ENCODE data around the gene SLC38A11.

The SLC38A11 gene

DNA sequence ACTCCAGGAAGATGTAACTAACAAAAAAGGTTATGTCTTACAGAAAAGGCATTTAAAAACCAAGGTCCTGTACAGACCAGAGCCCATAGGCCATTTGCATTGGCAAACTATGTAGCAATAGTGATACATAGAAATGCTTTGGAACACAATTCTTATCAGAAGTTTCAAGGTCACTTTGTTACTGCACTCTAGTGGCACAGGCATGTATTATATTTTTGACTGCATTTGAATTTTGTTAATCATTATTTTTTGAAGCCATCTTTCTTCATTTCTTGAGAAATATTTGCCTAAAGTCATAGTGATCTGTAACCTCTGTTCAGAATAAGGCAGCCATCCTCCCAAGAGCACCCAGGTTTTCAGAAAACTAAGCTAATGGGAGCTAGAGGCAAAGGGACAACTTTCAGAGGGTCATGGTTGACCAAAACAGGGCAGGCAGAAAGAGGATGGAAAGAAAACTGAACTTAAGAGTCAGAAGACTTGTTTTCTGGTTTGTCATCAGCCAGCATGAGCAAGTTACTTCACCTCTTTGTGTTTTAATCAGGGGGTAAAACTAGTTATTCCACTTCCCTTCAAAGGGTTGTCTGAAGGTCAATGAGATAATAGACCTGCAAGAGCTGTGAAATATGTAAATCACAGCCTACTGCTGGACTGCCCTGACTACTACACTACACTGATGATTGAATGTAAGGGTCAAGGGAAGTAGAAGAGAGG lies 41.5 kb downstream of the SLC38A11 start:
- no peak for DNase-seq

DNA sequence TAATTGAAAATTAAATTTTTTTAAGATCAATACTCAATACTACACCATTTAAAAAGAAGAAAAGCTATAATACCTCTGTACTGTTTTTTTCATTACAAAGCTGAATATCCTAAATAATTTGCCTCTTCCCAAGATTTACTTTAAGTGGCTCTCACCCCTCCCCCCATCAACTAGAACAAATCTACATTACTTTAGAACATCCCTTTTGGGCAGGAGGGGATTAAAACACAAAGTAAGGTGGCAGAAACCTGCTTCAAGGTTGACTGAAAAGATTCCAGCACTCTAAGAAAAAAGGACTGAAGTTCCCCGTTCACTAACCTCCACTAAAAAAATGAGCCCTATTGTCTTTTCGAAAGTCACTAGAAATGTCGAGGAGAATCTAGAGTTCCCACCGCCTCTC lies 42.3 kb downstream of the SLC38A11 start:
- no peak for DNase-seq

DNA sequence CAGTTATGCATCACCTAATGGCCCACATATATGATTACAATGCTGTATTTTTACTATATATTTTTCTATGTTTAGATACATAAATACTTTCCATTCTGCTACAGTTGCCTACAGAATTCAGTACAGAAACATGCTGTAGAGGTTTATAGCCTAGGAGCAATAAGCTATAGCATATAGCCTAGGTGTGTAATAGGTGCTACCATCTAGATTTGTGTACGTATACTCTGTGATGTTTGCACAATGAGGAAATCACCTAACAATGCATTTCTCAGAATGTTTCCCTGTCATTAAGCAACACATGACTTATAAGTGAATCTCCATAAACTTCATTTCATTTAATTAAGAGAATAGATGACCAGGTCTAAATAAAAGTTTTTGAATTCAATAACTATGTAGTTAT lies 43.5 kb downstream of the SLC38A11 start:
- no peak for DNase-seq

DNA sequence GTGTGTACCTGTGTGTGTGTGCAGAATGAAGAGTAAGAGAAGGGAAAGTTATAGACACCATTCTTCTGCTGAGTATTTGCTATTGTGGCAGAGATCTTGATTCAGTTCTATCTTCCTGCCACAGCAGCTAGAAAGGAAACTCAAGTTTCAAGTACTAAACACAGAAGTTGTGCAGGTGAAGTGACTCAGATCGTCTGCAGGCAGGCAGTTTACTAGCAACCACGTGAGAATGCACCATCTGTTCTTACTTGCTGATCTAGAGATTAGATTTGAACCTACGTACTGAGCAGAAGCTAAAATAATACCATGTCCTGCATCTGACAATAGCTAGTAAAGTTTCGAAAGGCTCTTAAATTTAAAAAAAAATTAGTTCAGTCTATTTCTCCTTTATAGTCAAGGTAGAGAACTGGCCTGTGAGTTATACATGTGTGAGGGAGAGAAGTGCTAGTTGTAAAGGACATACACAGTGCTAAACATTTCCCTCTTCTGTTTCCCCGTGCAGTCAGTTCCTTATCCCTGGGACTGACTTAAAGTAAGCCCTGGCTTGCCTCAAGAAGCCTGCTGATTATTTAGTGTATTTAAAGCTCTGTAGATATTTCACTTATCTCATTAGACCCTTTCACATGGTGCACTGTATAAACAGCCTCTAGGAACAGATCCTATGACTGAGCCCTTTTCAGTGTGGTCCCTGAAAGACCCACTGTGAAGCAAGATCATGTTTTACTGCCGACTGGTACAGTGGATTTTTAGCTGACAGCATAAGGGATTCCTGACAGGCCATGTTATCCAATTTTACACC lies 45.0 kb downstream of the SLC38A11 start:
- no peak for DNase-seq

DNA sequence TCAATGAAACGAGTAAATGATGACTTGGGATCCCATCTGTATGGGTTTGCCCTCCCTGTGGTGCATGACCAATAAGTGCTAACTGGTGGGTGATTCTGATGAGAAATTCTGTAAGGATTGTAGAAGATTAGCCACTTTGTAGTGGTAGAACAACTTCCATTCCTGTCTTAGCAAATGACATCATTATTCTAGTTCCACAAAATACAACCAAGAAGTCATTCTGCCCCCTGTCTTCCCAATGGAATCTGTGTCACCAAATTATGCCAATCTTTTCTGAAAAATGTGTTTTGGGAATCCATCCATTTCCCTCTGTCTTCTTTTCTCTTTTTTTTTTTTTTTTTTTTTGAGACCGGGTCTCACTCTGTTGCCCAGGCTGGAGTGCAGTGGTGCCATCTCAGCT lies 48.4 kb downstream of the SLC38A11 start:
- no peak for DNase-seq

DNA sequence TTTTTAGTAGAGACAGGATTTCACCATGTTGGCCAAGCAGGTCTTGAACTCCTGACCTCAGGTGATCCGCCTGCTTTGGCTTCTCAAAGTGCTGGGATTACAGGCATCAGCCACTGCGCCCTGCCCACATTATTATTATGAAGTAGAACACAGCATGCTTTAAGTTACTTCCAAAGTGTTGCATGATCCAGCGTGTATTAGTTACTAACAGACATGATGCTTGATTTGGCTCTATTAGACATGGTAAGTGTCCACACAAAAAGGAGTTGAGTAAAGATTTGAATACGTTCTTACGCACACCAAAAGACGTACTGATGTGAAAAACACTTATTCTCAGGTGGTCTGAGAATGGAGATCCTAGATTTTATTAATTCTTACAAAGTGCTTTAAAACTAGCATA lies 50.0 kb downstream of the SLC38A11 start:
- DNase-seq = no peak

DNA sequence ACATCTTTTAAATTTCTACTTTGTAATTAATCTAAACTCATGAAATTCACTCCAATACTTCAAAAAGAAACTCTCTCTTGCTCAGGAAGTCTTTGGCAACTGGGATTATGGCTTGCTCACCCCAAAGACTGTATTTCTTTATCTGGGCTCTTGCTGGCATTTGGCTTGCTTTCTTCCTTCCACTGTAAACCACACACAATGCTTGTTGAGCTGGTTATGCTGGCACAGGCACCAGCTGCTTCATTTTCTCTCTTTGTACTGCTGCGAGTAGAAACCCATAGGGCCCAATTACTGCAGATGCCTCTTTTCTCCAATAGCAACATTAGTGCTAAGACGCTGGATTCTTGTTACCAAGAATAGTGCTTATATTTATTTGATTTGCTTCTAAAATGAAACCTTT lies 51.4 kb downstream of the SLC38A11 start:
- DNase-seq = peak; percentile 46

DNA sequence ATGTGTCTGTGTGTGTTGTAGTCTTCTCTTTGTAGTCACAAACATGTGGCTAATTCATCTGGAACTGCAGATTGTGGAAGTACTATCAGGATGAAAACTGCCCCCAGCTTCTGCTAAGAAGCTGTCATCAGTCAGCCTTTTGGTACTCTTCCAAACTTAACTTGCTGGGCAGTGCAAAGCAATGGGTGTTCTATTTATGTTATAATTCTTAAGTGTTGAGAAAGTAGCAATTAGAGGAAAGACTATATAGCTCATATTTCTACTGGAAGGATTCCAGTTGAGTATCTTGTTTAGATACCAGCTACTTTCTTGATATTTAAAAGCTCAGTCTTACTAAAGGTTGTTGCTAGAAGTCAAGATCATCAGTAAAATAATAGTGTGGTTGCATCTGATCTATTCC lies 52.1 kb downstream of the SLC38A11 start:
- no peak for DNase-seq

DNA sequence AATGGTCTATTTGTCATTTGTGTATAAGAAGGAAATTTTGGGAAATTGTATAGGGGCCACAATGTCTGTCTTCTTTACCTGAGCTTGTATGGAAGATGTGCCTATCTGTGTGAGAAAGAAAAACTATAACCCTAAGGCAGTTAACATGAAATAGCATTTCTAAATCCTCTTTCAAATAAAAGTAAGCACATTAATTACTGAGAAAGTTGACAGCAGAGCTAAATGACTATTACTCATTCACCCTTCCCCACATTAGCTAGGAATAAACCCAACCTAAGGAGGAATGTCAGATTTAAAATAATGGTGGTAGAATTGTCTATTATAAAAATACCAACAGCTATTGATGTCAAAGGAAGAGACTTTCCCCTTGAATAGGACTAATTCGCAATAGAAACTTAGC lies 56.2 kb downstream of the SLC38A11 start:
- no peak for DNase-seq

DNA sequence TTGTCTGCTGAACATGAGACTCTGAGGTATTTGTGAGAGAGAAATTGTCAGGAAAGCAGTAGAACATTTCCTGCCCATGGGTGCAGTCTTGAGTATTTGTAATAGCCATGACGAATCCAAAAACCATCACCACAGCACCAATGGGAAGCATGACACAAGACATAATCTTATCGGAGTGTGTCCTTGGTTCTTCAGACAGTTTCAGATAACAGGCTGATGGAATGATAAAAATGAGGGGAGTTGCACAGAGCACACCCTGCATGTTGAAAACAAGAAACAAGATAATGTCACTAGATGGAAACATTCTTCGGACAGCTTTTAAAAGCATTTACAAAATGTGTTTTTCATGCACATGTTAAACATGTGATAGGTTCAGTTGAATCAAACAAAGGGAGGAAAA lies 56.9 kb downstream of the SLC38A11 start:
- DNase-seq = no peak

DNA sequence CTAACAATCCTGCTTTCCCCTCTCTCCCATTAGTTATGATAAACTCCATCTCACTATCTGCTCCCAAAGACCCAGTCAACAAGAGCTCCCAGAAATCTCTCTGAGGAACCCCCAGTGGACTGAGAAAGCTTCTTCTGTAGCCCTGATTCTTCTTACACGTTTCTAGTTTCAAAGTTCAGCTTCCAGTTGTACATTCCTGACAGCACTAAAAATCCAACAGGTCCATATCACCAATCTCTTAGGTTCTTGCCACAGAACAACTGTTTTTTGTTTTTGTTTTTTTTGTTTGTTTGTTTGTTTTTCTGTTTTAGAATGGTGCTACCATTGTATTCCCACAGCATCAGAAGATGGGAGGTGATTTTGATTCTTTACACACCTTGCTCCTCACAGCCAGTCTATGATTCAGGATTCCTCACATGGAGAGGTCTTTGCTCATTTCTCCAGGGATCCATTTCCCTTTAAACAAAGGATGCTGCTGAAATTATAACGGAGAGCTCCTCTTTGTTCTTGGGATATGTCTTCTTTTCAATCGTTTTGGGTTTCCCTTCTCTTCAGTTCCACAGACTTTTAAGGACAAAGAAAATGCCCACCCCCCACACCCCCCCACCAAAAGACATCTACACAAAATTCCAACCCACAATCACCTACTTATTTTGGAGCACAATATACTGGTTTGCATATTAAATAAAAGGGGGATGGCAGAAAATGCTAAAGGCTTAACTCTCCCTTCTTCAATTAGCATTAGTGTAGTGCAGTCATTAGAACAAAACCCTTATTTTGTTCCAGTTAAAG lies 57.7 kb downstream of the SLC38A11 start:
- DNase-seq = no peak

DNA sequence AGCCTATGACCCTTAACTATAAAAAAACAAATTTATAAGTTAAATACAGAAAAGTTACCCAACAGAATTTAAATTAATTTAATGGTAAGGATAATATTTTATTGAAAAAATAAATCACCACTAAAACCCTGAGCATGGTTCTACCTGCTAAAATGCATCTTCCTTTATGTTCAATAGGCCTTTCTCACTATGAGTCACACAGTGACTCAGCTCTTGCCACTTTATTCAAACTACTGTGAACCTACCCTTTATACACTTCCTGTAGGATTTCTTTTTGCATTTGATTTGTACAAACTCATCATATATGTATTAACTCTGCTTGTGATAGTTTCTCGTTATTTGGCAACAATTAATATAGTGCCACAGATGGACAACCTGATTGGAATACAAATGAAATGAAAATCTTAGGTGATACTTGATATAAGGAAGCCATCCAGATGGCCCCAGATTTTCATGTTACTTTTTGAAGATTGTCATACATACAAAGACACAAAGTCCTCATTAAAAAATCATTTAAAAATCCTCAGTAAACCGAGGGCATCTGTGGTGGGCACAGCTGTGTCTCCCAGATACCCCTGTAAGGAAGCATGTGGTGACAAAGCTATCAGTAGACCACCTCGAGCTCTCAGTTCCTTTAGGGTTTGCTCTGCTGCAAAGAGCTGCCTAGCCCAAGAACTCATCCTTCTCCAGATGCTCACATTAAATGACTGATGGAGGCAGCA lies 58.5 kb downstream of the SLC38A11 start:
- DNase-seq = no peak

DNA sequence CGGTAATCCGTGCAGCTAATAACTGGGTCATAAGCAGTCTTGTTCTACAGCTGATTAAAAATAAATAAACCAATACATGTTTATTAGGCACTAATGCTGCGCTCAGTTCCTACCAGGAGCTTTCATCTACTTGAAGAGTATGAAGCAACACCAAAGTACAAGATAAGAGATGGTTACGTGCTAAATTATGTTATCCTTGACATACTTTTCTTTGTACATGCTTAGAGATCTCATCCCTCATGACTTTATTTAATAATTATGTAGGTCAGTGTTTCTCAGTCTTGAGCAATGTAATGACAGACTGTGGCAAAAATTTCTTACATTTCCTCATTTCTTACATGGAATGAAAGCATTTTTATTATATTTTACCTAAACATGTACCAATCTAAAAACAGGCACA lies 59.1 kb downstream of the SLC38A11 start:
- DNase-seq = no peak

DNA sequence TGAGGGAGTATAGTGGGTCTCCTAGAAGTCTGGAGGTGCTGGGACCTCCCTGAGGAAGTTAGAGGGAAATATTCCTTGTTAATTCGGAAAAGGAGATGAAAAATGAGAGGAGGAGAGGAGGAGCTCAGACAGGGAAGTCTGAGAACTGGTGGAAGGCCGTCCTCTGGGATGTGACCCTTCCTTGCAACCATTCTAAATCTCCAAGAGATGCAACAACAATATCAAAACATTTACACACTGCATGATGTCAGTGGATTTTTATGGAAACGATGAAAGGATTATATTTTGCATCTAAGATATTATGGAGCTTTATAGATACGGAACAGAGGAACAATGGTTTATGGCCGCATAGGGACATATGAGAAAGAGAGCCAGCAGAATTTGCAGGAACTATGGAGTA lies 63.9 kb downstream of the SLC38A11 start:
- no peak for DNase-seq

DNA sequence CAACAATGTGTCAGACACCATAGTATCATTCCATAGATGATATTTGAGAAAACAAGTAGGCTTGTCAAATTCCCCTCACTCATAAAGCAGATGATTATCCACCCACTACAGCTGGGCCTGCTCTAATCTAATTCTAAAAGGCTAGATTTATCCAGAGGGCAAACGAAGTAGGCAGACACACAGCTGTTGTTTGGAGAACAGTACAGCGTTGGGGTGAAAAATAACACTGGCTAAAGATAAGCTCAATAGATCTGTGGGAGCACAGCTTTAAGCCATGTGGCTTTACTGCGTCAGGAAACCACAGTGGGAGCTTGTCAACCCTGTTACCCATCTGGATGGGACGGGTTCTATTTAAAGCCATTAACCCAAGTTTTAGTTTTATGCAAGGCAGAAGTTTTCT lies 64.8 kb downstream of the SLC38A11 start:
- DNase-seq = no peak

DNA sequence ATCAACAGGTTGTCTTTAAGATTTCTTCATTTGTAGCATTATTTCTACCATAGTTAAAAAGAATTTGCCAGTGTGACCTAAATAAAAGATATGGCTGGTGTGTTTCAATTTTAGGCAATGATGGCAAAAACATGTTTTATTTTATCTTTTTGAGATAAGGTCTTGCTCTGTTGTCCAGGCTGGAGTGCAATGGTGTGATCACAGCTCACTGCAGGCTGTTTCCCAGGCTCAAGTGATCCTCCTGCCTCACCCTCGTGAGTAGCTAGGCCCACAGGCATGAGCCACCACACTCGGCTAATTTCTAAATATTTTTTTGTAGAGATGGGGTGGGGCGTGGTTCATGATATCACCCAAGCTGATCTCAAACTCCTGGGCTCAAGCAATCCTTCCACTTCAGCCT lies 66.7 kb downstream of the SLC38A11 start:
- no peak for DNase-seq

DNA sequence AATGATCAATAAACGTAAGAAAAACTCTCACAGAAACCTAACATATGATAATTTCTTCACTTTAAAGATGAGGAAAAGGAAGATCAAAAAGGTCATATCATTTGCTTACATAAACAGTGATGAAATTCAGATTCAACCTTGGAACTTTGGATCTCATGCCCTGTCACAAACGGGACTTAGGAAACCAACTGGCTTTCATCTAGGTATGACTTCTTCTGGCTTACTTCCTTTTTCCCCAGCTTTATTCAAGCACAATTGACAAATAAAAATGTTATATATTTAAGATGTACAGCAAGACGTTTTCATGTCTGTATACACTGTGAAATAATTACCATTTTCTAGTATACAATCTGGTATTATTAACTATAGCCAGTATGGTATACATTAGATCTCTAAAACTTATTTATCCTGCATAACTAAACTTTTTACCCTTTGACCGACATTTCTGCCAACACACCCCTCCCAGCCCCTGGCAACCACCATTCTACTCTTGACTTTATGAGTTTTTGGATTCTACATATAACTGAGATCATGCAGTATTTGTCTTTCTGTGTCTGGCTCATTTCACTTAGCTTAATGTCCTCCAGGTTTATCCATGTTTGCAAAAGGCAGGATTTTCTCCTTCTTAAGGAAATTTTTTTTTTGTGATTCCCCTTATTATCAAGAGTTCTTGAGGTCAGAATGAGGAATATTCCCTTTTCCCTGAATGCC lies 67.7 kb downstream of the SLC38A11 start:
- no peak for DNase-seq

DNA sequence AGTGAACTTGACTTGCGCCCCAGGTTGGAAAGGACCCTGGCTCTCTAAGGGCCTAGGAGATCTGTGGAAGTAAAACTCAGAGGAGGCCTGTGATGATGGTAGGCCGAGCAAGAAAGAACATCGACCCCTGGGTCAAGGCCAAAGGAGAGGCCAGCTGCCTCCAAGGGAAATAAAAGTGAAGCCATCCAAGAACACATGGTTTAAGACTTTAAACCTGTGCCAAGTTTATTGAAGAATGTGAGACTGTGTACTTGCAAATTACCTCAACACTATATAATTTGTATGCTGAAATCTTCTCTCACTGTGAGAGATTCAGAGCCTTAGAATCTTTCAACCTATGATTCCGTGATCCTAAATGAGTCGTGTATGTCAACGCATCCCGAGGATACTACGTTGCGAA lies 73.0 kb downstream of the SLC38A11 start:
- DNase-seq = no peak

DNA sequence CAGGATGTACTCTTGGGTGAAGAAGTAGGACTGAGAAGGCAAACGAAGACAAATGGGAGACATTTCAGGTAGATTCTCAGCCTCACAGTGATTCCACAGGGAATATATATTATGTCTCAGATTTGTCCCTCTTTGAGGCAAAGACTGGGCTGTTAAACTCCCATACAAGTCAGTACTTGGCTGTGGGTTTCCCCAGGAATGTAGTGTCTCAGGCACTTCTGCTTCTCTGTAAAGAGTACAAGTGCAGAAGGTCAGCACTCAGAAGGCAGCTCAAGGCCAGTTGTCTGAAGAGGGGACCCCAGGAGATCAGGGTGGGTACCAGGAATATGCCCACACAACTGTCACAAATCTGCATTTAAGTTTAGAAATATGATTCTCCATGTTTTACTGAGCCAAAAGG lies 73.8 kb downstream of the SLC38A11 start:
- no peak for DNase-seq

DNA sequence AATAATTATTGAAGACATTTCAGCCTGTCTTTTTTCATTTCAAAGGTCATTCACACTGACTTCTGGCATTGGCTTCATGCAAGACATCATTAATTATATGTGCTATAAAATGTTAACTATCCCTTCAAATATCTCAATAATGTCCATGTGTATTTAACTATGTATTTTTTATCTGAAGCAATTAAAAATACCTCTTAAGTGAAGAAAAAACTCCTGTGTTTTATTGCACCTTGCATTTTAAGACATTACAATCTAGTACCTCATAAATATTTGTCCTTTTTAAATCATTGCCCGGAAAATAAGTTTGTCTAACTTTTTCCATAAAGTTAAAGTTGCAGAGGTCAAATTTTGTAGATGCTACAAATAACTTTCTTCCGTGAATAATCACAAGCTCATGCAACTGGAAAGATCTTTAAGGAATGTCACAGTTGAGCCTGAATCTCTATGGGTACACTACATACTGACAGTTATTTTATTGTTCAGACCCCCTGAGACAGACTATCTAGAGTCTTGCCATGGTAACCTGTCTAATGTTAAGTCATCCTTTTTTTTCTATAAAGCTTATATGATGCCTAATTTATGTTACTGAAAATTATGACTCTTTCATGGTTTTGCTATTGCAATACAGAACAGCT lies 75.3 kb downstream of the SLC38A11 start:
- DNase-seq = no peak

DNA sequence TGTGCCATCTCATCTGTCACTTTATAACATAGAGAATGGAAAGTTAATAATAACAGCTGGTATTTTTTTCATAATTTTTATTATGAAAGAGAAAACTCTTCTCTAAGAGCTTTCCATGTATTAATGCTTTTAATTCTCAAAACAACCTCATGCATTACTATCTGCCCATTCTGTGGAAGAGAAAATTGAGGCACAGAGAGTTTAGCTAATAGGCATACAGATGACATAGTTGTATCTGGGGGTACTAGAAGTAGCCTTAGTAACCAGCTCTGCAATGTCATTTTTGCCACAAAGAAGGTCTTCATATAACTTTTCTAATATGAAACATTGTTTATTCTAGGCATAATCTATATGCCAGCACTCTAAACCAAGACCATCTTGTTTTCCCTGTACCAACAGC lies 77.4 kb downstream of the SLC38A11 start:
- DNase-seq = no peak

DNA sequence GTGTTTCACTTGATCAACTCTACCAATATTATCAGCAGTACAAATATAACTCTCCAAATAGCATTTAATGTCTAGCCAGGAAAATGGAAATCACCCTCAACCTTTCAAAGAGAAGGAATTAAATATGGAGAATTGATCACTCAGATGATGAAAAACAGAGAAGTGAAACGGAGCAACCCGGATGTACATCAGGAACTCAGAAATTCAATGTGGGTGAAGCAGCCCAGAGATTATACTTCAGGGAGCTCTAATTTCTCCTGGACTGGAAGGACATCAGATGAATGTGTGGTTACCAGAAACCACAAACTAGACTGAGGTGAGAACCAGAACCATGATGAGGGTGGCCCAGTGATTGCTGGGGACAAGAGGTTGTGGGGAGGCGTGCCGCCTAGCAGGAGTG lies 78.2 kb downstream of the SLC38A11 start:
- DNase-seq = no peak

All from NCI-H2081 treated with DMSO at 0.1 percent for 48 hours (cell line).